Duodenal mucosa (tissue), 2 donors: ENCODE data around the gene NFIX.

Source experiments
- H3K27ac ChIP-seq: one replicate; pipeline ENCODE4 v1.7.0; 2013; ENCODE audit warnings: low read depth, low read length
- H3K27me3 ChIP-seq, 2 donors: one replicate each; pipeline ENCODE4 v1.7.0; 2013; ENCODE audit warnings: low read length in 2 of 2, control low read depth in 1 of 2; ENCODE audit not compliant: insufficient read depth in 2 of 2, control insufficient read depth in 1 of 2
- H3K36me3 ChIP-seq, 2 donors: one replicate each; pipeline ENCODE4 v1.7.0; 2013; ENCODE audit warnings: low read length in 2 of 2, control low read depth in 1 of 2; ENCODE audit not compliant: insufficient read depth in 2 of 2, control insufficient read depth in 1 of 2
- H3K4me1 ChIP-seq, 2 donors: one replicate each; pipeline ENCODE4 v1.7.0; 2013; ENCODE audit warnings: low read length in 2 of 2, control low read depth in 1 of 2; ENCODE audit not compliant: insufficient read depth in 2 of 2, control insufficient read depth in 1 of 2
- H3K4me3 ChIP-seq, 2 donors: one replicate each; pipeline ENCODE4 v1.7.0; 2013; ENCODE audit warnings: low read length in 2 of 2, low read depth in 1 of 2
- H3K9ac ChIP-seq, 2 donors: one replicate each; pipeline ENCODE4 v1.7.0; 2013; ENCODE audit warnings: low read length in 2 of 2, low read depth in 1 of 2
- H3K9me3 ChIP-seq, 2 donors: one replicate each; pipeline ENCODE4 v1.7.0; 2013; ENCODE audit warnings: low read length in 2 of 2, control low read depth in 1 of 2; ENCODE audit not compliant: control insufficient read depth in 1 of 2

NFIX gene

DNA sequence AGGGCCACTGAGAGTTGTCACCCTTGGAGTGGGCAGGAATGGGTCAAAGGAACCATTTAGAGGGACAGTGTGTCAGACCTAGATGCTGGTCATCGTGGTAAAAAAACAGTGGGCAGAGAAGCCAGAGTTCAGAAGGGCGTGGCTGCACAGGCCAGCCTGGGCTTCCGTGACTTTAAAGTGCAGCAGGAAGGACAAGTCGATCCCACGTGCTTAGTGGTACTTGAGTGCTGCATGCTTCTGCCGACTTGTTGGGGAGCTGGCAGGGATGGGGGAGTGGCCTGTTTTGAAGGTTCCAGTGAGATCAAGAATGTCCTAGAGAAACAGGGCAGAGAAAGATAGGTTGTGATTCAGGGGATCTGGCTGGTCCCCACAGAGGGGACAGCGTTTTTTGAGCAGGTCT is 90.4 kb downstream of the NFIX start:
- Histone ChIP-seq H3K36me3 (peaks cover 10 to 22% of the 10 kb centered on the region in 2 donors), H3K4me1 (peaks cover 0 to 12% of the 10 kb centered on the region in 2 donors), H3K27ac (no peak overlapping the region), H3K9ac (no peak overlapping the region), H3K9me3 (no peaks in the 10 kb centered on the region), H3K4me3 (no peak overlapping the region), H3K27me3 (no peaks in the 10 kb centered on the region)

DNA sequence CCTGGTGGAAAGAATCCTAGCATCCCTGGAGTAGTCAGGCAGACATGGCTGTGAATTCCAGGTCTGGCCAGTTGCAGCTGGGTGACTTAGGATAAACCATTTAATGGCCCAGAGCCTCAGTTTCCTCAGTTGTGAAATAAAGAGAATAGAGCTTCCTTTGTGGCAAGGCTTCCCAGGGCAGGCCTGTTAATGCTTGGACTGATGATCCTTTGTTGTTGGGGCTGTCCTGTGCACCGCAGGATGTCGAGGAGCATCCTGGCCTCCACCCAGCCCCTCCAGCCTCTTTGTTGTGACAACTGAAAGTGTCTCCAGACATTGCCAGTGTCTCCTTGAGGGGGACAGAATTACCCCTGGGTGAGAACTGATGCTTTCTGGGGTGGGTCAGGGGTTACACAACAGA is 91.1 kb downstream of the NFIX start:
- Histone ChIP-seq H3K36me3 (peaks cover 10 to 22% of the 10 kb centered on the region in 2 donors), H3K9me3 (no peaks in the 10 kb centered on the region), H3K27ac (no peak overlapping the region), H3K4me1 (peaks cover 0 to 12% of the 10 kb centered on the region in 2 donors), H3K4me3 (no peak overlapping the region), H3K27me3 (no peaks in the 10 kb centered on the region), H3K9ac (no peak overlapping the region)

DNA sequence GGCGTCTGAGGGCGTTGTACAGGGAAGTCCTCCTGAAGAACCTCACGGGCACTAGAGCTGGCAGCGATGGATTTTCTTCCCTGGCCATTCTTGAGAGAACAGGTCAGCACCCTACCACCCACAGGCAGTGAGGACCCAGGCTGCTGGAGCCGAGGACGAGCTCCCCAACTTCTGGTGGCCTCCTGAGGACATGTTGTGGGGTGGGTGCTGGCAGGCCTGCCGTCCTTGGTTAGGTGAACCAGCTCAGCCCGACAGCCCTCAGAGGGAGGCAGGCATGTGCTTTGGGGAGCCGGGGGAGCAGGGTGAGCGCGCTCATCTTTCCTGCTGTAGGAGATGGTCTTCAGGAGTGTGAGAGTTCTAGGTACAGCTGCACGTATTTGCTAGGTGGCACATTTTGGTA is 92.0 kb downstream of the NFIX start:
- Histone ChIP-seq H3K9me3 (no peaks in the 10 kb centered on the region), H3K4me1 (peaks cover 0 to 12% of the 10 kb centered on the region in 2 donors), H3K9ac (no peak overlapping the region), H3K27me3 (no peaks in the 10 kb centered on the region), H3K27ac (no peak overlapping the region), H3K4me3 (no peak overlapping the region), H3K36me3 (peaks cover 10 to 22% of the 10 kb centered on the region in 2 donors)

DNA sequence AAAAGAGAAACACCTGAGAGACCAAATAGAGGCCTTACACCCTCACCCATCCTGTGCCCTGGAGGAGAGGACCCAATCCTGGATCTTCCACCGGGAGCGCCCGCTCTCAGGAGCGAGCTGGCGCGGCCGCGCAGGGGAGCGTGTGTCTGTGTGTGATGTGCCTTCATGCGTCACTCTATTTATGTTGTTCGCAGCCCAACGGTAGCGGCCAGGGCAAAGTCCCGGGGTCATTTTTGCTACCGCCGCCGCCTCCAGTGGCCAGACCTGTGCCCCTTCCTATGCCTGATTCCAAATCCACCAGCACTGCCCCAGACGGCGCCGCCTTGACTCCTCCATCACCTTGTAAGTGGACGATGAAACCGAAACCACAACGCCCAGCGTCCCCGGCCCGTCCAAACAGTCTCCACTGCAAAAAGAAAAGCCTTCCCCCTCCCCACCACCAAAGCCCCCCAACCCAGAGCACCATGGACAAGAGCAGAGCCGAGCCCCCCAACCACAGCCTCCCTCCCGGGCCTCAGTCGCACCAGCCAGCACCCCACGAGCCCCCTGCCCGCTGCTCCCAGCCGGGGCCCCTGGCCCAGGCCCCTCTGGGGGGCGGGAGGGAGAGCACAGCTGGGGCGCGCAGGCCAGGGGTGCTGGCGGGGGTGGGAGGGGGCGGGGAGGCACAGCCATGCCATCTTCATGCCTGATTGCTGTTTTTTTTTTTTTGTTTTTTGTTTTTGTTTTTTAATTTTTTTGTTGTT is 92.7 kb downstream of the NFIX start:
- H3K27ac ChIP-seq: no peak overlapping the region
- no peak overlapping the region for H3K9ac ChIP-seq
- H3K36me3 ChIP-seq: peaks cover 10 to 19% of the 10 kb centered on the region in 2 donors
- H3K27me3 ChIP-seq: no peaks in the 10 kb centered on the region
- no peaks in the 10 kb centered on the region for H3K9me3 ChIP-seq
- H3K4me3 ChIP-seq: no peak overlapping the region
- peaks cover 0 to 12% of the 10 kb centered on the region in 2 donors for H3K4me1 ChIP-seq

DNA sequence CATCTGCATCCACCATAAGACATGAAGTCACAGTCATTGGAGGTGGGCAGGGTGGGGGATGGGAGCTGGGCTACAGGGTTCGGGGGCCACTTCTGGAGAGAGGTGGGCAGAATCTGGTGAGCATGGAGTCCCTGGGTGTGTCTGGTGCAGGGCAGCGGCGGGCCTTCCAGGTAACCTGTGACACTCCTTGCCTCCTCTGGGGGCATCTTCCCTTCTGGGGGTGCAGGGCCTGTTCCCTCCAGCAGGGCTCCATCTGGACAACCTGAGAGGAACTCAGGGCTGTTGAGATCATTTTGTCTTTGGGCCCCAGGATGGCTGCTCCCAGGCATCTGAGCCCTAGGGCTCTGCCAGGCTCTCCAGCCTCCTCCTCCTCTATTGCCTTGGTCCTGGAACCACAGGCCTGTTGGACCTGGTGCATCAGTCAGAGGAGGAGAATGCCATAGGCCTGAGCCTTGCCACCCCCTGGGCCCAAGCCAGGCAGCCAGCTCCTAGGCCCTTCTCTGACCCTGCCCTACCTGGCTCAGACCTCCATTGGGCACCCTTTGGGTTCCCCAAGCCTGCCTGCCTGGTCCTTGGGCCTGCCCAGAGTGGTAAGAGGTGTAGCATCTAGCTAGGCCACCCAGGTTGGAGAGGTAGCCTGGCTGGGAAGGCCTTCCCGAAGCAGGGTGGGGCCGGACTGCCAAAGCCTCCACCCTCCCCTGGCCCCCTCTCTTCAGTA is 94.0 kb downstream of the NFIX start:
- Histone ChIP-seq H3K36me3 (peaks cover 5 to 9% of the 10 kb centered on the region in 2 donors), H3K4me3 (no peak overlapping the region), H3K27ac (no peak overlapping the region), H3K4me1 (peaks cover 5 to 17% of the 10 kb centered on the region in 2 donors), H3K9ac (no peak overlapping the region), H3K27me3 (no peaks in the 10 kb centered on the region), H3K9me3 (no peaks in the 10 kb centered on the region)

DNA sequence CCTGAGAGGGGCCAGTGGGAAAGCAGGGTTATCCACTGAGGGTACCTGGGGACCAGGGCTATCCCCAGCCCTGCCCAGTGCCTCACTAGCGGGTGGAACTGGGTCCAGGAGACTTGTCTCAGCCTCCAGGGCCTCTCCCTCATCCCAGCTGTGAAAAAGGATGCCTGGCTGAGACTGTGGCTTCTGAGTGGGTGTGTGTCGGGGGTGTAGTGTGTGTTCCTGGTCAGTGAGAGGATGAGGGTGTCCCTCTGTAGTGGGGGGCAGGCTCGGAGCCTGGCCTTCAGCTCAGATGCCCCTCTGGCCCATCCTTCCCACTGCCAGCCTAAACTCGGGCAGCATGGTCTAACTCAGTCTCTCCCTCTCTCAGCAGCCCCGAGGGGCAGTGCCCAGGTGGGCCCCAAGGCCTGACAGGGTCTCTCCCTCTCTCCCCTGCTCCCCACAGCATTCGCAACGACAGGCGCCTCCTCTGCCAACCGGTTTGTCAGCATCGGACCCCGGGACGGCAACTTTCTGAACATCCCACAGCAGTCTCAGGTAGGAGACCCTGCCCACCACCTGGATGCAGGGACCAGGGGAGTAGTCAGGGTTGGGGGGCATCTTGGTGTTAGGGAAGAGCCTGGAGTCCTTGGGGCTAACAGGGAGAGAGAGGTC is 94.7 kb downstream of the NFIX start:
- Histone ChIP-seq H3K9me3 (no peaks in the 10 kb centered on the region), H3K4me3 (no peak overlapping the region), H3K36me3 (peaks cover 5 to 9% of the 10 kb centered on the region in 2 donors), H3K9ac (no peak overlapping the region), H3K27ac (no peak overlapping the region), H3K4me1 (peaks cover 12 to 23% of the 10 kb centered on the region in 2 donors), H3K27me3 (peaks cover 0 to 4% of the 10 kb centered on the region in 2 donors)

DNA sequence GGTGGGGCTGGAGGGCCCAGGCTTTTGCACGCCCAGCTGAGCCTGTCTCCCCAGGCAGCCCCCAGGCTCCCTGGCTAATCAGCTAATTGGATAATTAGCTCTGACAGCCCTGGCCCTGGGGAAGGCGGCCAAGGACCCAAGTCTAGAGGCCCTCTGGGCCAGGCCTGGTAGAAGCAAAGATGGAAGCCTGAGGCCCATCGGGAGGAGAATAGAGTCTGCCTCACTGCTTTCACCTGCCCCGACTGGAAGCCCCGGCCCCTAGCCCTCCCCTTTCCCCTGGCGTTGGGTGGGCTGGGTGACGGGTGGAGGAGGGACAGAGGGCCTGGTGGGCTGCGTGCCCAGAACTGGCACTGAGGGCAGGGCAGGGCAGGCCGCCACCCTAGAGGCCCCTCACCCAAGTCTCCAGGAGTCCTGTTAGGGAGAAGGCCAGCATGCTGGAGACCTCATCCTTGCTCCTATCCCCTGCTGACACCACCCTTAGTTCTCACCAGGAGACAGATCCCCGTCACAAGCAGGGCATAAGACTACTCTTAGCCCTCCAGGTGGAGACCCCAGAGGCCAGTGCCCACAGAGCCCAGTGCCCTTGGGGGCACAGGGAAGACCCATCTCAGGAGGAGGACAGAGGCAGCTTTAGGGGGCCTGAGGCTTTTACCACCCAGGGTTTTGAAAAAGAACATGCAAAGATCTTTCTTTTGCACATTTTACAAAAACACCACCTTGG is 95.4 kb downstream of the NFIX start:
- H3K9me3 ChIP-seq: no peaks in the 10 kb centered on the region
- H3K27me3 ChIP-seq: peaks cover 0 to 4% of the 10 kb centered on the region in 2 donors
- peak overlapping the region; percentile 20 for H3K27ac ChIP-seq
- no peak overlapping the region for H3K9ac ChIP-seq
- H3K4me1 ChIP-seq: peaks cover 12 to 16% of the 10 kb centered on the region in 2 donors
- no peak overlapping the region for H3K4me3 ChIP-seq
- H3K36me3 ChIP-seq: peaks cover 5 to 9% of the 10 kb centered on the region in 2 donors

DNA sequence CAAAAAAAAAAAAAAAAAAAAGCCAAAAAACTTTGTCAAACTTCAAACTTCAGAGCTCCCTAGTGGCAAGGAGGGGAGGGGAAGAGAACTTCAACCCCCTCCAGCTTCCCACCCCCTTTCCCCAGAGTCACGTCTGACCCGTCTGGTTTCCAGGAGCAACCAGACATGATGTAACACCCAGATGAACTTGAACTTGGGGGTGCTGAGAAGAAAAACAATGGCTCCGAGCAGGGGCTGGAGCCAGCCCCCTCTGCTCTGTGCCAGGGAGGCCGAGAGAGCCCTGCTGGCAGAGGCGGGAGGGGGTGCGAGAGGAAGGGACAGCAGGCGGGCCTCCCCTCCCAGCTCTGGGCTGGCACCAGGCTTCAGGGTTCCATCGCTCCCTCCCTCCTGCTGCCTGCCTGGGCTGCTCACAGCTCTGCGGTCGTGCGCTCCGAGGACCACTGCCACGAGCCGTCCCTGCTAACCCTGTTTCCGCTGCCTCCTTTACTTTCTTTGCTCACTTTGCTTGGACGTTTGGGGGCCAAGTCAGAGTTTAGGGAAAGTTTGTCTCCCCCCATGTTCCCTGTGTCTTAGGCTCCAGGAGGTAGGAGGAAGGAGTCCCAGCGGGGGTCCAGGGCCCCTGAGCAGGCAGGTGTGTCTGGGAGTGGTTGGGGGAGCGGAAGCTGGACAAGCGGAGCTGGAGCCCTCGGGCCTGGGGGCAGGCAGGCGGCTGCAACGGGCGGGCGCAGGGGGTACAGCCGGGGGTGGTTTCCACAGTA is 96.3 kb downstream of the NFIX start:
- Histone ChIP-seq H3K4me1 (peaks cover 16 to 17% of the 10 kb centered on the region in 2 donors), H3K9ac (no peak overlapping the region), H3K4me3 (no peak overlapping the region), H3K27ac (no peak overlapping the region), H3K9me3 (no peaks in the 10 kb centered on the region), H3K27me3 (peaks cover 0 to 4% of the 10 kb centered on the region in 2 donors), H3K36me3 (peaks cover 1 to 8% of the 10 kb centered on the region in 2 donors)

DNA sequence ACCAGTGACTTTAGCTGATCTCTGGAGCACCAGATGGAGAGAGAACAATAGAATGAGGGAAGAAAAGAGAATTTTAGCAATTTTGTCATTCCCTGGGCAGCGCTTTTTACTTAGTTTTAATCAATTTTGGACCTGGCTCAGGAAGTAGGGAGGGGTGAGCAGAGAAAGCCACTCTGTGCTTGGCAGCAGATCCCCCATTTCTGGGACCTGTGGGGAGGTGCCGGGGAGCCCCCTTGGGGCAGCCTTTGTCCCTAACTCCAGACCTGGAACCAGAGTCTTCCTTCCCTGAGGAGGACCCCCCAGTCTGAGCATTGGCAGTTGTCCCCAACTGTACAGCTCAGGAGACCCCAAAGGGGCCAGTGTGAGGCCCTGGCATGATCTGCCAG is 96.9 kb downstream of the NFIX start:
- Histone ChIP-seq H3K4me1 (peaks cover 16 to 17% of the 10 kb centered on the region in 2 donors), H3K4me3 (no peak overlapping the region), H3K27ac (no peak overlapping the region), H3K36me3 (peaks cover 0 to 3% of the 10 kb centered on the region in 2 donors), H3K9ac (no peak overlapping the region), H3K9me3 (no peaks in the 10 kb centered on the region), H3K27me3 (peaks cover 0 to 4% of the 10 kb centered on the region in 2 donors)
